Lower leg skin (tissue), 4 donors: ENCODE data around the gene ABCB9. TPM values are rescaled to one million over a fixed set of nuclear protein-coding genes. Genes with fewer than 3 reads are reported as not detected.
A peak's percentile ranks its signal among the peaks of the same experiment; 100 is the strongest.

Source experiments
- DNase-seq, 2 donors: peaks; one replicate each; pipeline ENCODE4 v3.0.0-alpha.2; 2019; ENCODE audit warnings: low spot score in 2 of 2
- H3K4me3 ChIP-seq: fragments of 200-600 bp; sonication (generic); 2 replicates; pipeline ENCODE4 v1.5.1; 2017; ENCODE audit warnings: mild to moderate bottlenecking, low read depth; ENCODE audit not compliant: poor library complexity, severe bottlenecking
- CTCF ChIP-seq, 3 donors: fragments of 450-650 bp; IDR thresholded peaks; one replicate each; pipeline ENCODE4 v1.5.1; 2016; ENCODE audit warnings: antibody characterized with exemption in 3 of 3, mild to moderate bottlenecking in 3 of 3, moderate library complexity in 2 of 3
- POLR2A ChIP-seq, 2 donors: fragments of 450-650 bp; IDR thresholded peaks; one replicate each; pipeline ENCODE4 v1.6.1; 2016 to 2017; ENCODE audit warnings: antibody characterized with exemption in 2 of 2, mild to moderate bottlenecking in 1 of 2, moderate library complexity in 1 of 2
- WGBS, 2 donors: methylation state at CpG; one replicate each; pipeline ENCODE4 v1.1.5; 2018; 5-methylcytosine and 5-hydroxymethylcytosine counted together
- intact Hi-C: fragments of 100-400 bp; cut with DNase I; formaldehyde crosslinking; loops from one replicate; pipeline ENCODE4 v1.15.0; 2023; ENCODE audit warnings: low total_unique reads
- total RNA-seq, 4 donors: library from RNA; depleted of rRNA; stranded (reverse); fragments of >200 nt; gene quantifications; one replicate each; pipeline ENCODE4 v1.1.0, GENCODE V29; 2016

Gene ABCB9
- total RNA-seq, 4 donors from 2014 or later = 3.4 to 10.2 (median 7.2) TPM

GRCh38 chr12:122959566-122960192 is 6.6 kb downstream of the ABCB9 start:
- DNase-seq = no peak
- 94 to 95% methylated on average over 33 to 35 of the region's 35 CpGs for WGBS, 2 donors
- H3K4me3 ChIP-seq = no peak overlapping the region
- intact Hi-C loops = loop anchor here (5.0 kb wide), 1 partner anchor 167 kb away; no protein-coding TSS in a partner anchor
- TF ChIP-seq CTCF (IDR thresholded peaks at IDR 0.05) (no peak), POLR2A (IDR thresholded peaks at IDR 0.05) (no peak)

- H3K4me3 ChIP-seq = no peak overlapping the region
- 74 to 78% methylated on average over 5 of the region's 5 CpGs for WGBS, 2 donors
- no peak for TF ChIP-seq POLR2A (IDR thresholded peaks at IDR 0.05)
- TF ChIP-seq CTCF (IDR thresholded peaks at IDR 0.05) = no peak
- no peak for DNase-seq
- intact Hi-C loops = loop anchor here (5.0 kb wide), 1 partner anchor 166 kb away; no protein-coding TSS in a partner anchor
These were observed 7.9 kb downstream of the ABCB9 start for GRCh38 chr12:122958198-122958888.

- WGBS, 2 donors = 83 to 85% methylated on average over 2 of the region's 2 CpGs
- TF ChIP-seq POLR2A (IDR thresholded peaks at IDR 0.05) = no peak
- TF ChIP-seq CTCF (IDR thresholded peaks at IDR 0.05) = no peak
- H3K4me3 ChIP-seq = no peak overlapping the region
- intact Hi-C loops = loop anchor here (5.0 kb wide), 1 partner anchor 164 kb away; no protein-coding TSS in a partner anchor
- no peak for DNase-seq
These were observed 10.2 kb downstream of the ABCB9 start for GRCh38 chr12:122956035-122956434.

- H3K4me3 ChIP-seq = no peak overlapping the region
- intact Hi-C loops = loop anchor here (5.0 kb wide), 1 partner anchor 163 kb away; no protein-coding TSS in a partner anchor
- TF ChIP-seq CTCF (IDR thresholded peaks at IDR 0.05) = no peak
- no peak for TF ChIP-seq POLR2A (IDR thresholded peaks at IDR 0.05)
- 70 to 73% methylated on average over 8 of the region's 8 CpGs for WGBS, 2 donors
- DNase-seq = no peak
These were observed 11.1 kb downstream of the ABCB9 start for GRCh38 chr12:122955156-122955555.

GRCh38 chr12:122951979-122952892 is 14.0 kb downstream of the ABCB9 start:
- 69 to 74% methylated on average over 11 to 12 of the region's 12 CpGs for WGBS, 2 donors
- TF ChIP-seq POLR2A (IDR thresholded peaks at IDR 0.05) = no peak
- TF ChIP-seq CTCF (IDR thresholded peaks at IDR 0.05) = peak in 1 of 3 donors; percentile 56
- peak; percentile 75 to 93 for DNase-seq
- H3K4me3 ChIP-seq = no peak overlapping the region
- intact Hi-C loops = no loop called here
